ENCODE measurements around the gene TULP4.

DNA sequence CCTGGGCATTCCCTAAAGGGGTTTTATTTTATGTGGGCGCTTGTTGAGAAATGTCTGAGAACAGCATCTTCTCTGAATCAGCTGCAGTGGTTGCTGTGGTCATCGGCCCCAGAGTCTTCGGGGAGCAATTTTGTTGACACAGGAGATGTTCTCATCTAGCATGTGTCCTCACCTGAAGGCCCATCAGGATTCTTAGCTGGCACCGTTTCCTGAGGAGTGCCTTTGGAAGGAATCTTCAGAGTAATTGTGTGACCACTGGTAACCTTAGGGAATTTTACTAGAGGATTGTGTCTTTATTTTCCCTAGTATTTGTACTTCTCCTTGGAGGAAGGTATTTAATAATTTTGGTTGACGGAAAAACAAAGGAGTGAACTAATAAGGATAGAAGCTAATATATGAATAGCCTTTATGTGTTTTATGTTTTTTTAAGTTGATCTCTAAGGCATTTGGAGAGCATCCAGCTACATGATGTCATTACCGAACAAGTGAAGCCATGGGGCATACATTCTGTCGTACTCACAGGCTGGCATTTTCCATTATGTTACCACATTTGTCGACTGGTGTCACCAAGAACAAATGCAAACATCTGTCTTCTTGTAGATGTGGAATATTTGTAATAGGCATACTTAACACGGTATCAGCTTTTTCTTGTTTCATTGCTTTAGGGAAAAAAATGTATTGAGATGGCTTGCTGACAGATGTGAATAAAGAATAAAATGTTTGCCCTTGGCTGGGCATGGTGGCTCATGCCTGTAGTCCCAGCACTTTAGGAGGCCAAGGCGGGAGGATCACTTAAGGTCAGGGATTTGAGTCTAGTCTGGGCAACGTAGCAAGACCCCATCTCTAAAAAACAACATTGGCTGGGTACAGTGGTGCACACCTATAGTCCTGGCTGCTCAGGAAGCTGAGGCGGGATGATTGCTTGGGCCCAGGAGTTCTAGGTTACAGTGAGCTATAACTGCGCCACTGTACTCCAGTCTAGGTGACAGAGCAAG lies 41.9 kb downstream of the TULP4 start:
- TF ChIP-seq, protein P1, sequence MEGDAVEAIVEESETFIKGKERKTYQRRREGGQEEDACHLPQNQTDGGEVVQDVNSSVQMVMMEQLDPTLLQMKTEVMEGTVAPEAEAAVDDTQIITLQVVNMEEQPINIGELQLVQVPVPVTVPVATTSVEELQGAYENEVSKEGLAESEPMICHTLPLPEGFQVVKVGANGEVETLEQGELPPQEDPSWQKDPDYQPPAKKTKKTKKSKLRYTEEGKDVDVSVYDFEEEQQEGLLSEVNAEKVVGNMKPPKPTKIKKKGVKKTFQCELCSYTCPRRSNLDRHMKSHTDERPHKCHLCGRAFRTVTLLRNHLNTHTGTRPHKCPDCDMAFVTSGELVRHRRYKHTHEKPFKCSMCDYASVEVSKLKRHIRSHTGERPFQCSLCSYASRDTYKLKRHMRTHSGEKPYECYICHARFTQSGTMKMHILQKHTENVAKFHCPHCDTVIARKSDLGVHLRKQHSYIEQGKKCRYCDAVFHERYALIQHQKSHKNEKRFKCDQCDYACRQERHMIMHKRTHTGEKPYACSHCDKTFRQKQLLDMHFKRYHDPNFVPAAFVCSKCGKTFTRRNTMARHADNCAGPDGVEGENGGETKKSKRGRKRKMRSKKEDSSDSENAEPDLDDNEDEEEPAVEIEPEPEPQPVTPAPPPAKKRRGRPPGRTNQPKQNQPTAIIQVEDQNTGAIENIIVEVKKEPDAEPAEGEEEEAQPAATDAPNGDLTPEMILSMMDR (IDR thresholded peaks at IDR 0.05) = no peak
- TF ChIP-seq ZFX (IDR thresholded peaks at IDR 0.05; ENCODE audit: borderline replicate concordance) = no peak
